ENCODE results near the gene BCLAF3. TPM values are rescaled to one million over a fixed set of nuclear protein-coding genes. Genes with fewer than 3 reads are reported as not detected.

BCLAF3 gene
- total RNA-seq: 11.8 TPM

- Histone ChIP-seq H3K4me3 (peak within 1 kb of the TSS; percentile 57 to 75), H3K9me3 (no peaks in the 10 kb centered on the region), H3K27me3 (no peaks in the 10 kb centered on the region), H3K4me1 (peaks cover 4% of the 10 kb centered on the region), H3K36me3 (no peaks in the 10 kb centered on the region), H3K27ac (peak within 1 kb of the TSS; percentile 83)
- intact Hi-C loops (cut with DNase I): no loop called here
- TF ChIP-seq POLR2A (IDR thresholded peaks at IDR 0.05) (no peak), CTCF (IDR thresholded peaks at IDR 0.05) (peak; percentile 58 to 77 (median 63))
- no peak for DNase-seq (ENCODE audit: extremely low spot score in 2 of 2)
These were observed at the start of gene BCLAF3 for GRCh38 chrX:19990556-19991349. Gene BCLAF3 (minus strand): TSS chrX:19991061. CDS start chrX:19970264, 20,797 bp downstream.

GRCh38 chrX:20038966-20039365 lies 48.1 kb upstream of the BCLAF3 start:
- no peak overlapping the region for H3K4me3 ChIP-seq
- H3K27ac ChIP-seq: no peak overlapping the region
- no peak for DNase-seq (ENCODE audit: extremely low spot score in 2 of 2)
- no peak for TF ChIP-seq CTCF (IDR thresholded peaks at IDR 0.05)
- no peak for TF ChIP-seq POLR2A (IDR thresholded peaks at IDR 0.05)
- TF ChIP-seq POLR2AphosphoS5 (IDR thresholded peaks at IDR 0.05; ENCODE audit: insufficient read depth in 1 of 2, low read depth in 1 of 2): no peak
- intact Hi-C loops (cut with DNase I): no loop called here
- no peaks in the 10 kb centered on the region for H3K4me1 ChIP-seq
- no peaks in the 10 kb centered on the region for H3K27me3 ChIP-seq
- no peaks in the 10 kb centered on the region for H3K9me3 ChIP-seq
- no peaks in the 10 kb centered on the region for H3K36me3 ChIP-seq

- H3K4me3 ChIP-seq: no peak overlapping the region
- no peaks in the 10 kb centered on the region for H3K27me3 ChIP-seq
- no peaks in the 10 kb centered on the region for H3K9me3 ChIP-seq
- TF ChIP-seq POLR2A (IDR thresholded peaks at IDR 0.05): no peak
- TF ChIP-seq CTCF (IDR thresholded peaks at IDR 0.05): no peak
- TF ChIP-seq POLR2AphosphoS5 (IDR thresholded peaks at IDR 0.05; ENCODE audit: insufficient read depth in 1 of 2, low read depth in 1 of 2): no peak
- H3K36me3 ChIP-seq: no peaks in the 10 kb centered on the region
- H3K27ac ChIP-seq: no peak overlapping the region
- no peaks in the 10 kb centered on the region for H3K4me1 ChIP-seq
- intact Hi-C loops (cut with DNase I): no loop called here
- no peak for DNase-seq (ENCODE audit: extremely low spot score in 2 of 2)
These were observed 46.3 kb upstream of the BCLAF3 start for GRCh38 chrX:20037186-20037585.

- no peaks in the 10 kb centered on the region for H3K27me3 ChIP-seq
- TF ChIP-seq POLR2AphosphoS5 (IDR thresholded peaks at IDR 0.05; ENCODE audit: insufficient read depth in 1 of 2, low read depth in 1 of 2) (no peak), POLR2A (IDR thresholded peaks at IDR 0.05) (no peak), CTCF (IDR thresholded peaks at IDR 0.05) (no peak)
These were observed 41.3 kb upstream of the BCLAF3 start for GRCh38 chrX:20032201-20032600.

GRCh38 chrX:20029728-20030127 lies 38.9 kb upstream of the BCLAF3 start:
- H3K27ac ChIP-seq: no peak overlapping the region
- no peak for DNase-seq (ENCODE audit: extremely low spot score in 2 of 2)

More at GRCh38 chrX:20032201-20032600, 41.3 kb upstream of the BCLAF3 start:
- intact Hi-C loops (cut with DNase I): no loop called here
- Histone ChIP-seq H3K4me1 (no peaks in the 10 kb centered on the region), H3K36me3 (no peaks in the 10 kb centered on the region), H3K27ac (no peak overlapping the region), H3K9me3 (no peaks in the 10 kb centered on the region), H3K4me3 (no peak overlapping the region)
- DNase-seq (ENCODE audit: extremely low spot score in 2 of 2): no peak

More at GRCh38 chrX:20029728-20030127, 38.9 kb upstream of the BCLAF3 start:
- Histone ChIP-seq H3K36me3 (no peaks in the 10 kb centered on the region), H3K9me3 (no peaks in the 10 kb centered on the region), H3K4me3 (no peak overlapping the region), H3K4me1 (no peaks in the 10 kb centered on the region), H3K27me3 (no peaks in the 10 kb centered on the region)
- intact Hi-C loops (cut with DNase I): no loop called here
- TF ChIP-seq CTCF (IDR thresholded peaks at IDR 0.05) (no peak), POLR2AphosphoS5 (IDR thresholded peaks at IDR 0.05; ENCODE audit: insufficient read depth in 1 of 2, low read depth in 1 of 2) (no peak), POLR2A (IDR thresholded peaks at IDR 0.05) (no peak)
